HG03442 (cell line): ENCODE data around the gene KNDC1.
"Not testable (repeated sequence)": the region's sequence is repeated elsewhere in the genome, so short reads cannot be mapped to it uniquely, and the experiment has no call there.

Source experiments
- ATAC-seq: cut with Tn5 transposase; IDR thresholded peaks from one replicate; pipeline ENCODE4 v1.9.1; 2021; ENCODE audit warnings: mild to moderate bottlenecking, moderate library complexity; ENCODE audit not compliant: unreplicated experiment

The KNDC1 gene

DNA sequence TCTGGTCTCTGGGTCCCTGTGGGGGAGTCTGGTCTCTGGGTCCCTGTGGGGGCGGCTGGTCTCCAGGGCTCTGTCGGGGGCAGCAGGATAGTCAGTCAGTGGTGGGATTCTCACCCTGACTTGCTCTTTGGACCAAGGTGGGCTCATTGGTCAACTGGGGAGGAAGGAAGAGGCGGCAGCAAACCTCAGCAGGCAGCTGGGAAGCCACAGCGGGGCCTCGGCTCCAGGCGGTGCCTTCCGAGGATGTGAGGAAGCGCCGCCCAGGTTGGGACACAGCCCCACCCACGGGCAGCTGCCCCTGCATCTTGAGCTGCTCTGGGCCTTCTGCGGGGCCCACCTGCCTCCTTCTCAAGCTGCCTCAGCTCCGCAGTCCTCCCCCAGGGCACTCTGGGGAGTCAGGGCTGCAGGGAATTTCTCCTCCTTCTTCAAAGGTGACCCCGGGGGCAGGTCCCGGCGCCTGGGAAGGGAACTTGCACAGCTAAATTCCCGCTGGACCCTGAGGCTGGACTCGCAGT, 20.4 kb upstream of the KNDC1 start:
- ATAC-seq = no peak

DNA sequence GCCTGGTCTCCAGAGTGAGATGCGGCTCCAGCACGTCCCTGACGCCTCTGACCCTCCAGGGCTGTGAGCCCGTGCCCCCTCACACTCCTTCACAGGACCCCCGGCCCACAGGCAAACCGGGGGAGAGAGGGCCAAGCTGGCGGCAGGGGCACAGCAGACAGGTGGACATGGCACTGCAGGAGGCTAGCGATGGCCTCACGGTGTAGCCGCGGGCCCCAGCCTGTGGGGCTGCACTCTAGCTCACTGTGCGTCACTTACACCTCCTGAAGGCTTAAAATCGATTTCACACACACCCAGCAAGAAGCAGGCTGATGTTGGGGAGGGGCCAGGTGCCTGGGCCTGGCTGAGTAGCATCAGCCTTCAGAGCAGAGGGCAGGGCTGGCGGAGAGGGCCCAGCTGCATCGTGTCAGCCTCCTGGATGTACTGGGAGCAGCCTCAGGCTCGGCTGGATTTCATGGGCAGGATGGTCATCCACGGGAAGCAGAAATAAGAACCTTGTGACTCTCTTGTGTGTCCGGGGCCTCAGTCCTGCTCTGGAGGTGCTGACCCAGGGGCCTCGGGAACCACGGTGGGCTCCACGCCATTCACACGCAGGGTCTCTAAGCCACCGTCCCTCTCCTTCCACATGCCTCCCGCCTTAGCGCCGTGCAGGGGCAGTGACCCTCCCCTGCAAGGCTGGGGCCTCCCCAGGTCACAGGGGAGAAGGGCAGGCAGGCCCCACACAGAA, 19.4 kb upstream of the KNDC1 start:
- no peak for ATAC-seq

- no peak for ATAC-seq
Observed at GRCh38 chr10:133141144-133141957, 18.7 kb upstream of the KNDC1 start.

DNA sequence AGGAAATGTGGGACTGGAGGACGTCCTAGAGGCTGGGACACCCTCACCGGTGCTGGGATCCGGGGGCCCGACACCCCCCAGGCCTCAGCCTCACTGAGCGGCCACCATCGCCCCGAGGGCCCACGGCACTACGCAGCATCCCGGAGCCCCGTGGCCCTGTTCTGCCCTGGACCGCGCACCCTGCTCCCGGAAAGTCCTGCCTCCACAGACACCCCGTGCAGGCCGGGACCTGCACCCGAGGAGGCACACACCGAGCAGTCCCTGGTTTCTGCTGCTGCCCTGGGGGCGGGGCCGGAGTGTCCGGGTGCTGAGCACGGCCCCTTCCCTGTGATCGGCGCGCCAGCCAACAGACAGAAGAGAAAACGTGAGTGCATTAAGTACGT, 18.1 kb upstream of the KNDC1 start:
- no peak for ATAC-seq

GRCh38 chr10:133142523-133143199, 17.4 kb upstream of the KNDC1 start:
- no peak for ATAC-seq

DNA sequence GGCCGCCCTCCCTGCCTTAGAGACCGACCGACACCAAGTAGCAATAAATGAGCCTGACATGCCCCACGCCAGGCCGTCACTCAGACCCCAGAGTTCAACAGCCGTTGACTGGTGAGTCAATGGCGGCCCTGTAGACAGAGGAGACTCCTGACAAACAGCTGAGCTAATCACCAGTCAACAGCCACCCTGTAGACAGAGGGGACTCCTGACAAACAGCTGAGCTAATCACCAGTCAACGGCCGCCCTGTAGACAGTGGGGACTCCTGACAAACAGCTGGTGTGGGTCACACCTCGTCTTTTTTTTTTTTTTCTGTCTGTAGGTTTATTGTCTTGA, 16.9 kb upstream of the KNDC1 start:
- ATAC-seq = no peak

DNA sequence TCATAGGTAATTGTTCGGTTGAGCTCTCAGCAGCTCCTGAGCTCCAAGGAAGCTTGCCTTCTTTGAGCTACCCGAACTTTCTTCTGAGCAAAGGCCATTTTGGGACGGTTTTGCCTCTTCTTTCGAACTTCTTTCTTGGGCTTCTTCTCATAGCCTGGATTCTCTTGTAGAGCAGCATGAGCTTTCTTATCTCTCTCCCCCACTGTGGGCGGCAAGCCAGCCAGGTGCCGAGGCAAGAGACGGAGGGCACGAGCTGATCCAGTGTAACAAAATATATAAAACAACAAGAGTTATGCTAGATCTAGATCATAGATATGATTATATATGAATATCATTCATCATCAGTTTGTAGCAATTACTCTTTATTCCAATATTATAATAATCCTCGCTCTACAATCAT, 16.5 kb upstream of the KNDC1 start:
- no peak for ATAC-seq

GRCh38 chr10:133144771-133145170, 15.2 kb upstream of the KNDC1 start:
- no peak for ATAC-seq

GRCh38 chr10:133150226-133150625, 9.8 kb upstream of the KNDC1 start:
- ATAC-seq = no peak

- no peak for ATAC-seq
Observed at GRCh38 chr10:133150656-133151055, 9.4 kb upstream of the KNDC1 start.

GRCh38 chr10:133151071-133151470, 8.9 kb upstream of the KNDC1 start:
- ATAC-seq = not testable (repeated sequence)

DNA sequence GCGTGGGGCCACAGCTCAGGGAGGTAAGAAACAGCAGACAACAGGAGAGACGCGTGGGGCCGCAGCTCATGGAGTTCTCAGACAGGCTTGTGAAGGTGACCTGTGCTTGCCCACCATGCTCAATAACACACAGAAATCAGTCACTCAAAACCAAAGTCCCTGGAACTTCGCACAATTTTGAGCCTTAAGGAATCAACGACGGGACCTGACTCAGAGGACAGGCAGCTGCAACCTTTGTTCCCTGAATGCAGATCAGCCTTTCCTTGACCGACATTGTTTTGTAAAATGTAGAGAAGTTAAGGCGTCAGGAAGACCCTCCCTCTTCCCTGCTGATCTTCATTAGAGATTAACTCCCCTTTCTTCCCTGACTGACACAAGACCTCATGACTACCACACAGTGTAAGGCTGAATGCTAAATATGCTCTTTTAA, 8.5 kb upstream of the KNDC1 start:
- no peak for ATAC-seq

DNA sequence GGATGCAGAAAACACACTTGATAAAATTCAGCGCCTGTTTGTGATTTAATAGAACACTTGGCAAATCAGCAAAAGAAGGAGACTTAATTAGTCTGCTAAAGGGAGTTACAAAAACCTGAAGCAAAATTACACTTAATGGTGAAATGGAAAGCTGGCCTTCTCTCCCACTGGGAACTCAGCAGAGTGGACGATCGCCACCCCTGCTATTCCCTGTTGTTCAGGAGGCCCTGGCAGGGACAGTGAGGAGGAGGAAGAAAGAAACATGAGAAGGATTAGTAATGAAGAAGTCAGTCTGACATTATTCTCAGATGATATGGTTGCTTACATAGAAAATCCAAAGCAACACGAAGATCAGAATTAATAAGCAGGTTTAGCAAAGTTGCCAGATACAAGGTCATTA, 5.6 kb upstream of the KNDC1 start:
- no peak for ATAC-seq

- no peak for ATAC-seq
Observed at GRCh38 chr10:133154996-133155778, 4.8 kb upstream of the KNDC1 start.

- no peak for ATAC-seq
Observed at GRCh38 chr10:133156674-133157579, 3.1 kb upstream of the KNDC1 start.

DNA sequence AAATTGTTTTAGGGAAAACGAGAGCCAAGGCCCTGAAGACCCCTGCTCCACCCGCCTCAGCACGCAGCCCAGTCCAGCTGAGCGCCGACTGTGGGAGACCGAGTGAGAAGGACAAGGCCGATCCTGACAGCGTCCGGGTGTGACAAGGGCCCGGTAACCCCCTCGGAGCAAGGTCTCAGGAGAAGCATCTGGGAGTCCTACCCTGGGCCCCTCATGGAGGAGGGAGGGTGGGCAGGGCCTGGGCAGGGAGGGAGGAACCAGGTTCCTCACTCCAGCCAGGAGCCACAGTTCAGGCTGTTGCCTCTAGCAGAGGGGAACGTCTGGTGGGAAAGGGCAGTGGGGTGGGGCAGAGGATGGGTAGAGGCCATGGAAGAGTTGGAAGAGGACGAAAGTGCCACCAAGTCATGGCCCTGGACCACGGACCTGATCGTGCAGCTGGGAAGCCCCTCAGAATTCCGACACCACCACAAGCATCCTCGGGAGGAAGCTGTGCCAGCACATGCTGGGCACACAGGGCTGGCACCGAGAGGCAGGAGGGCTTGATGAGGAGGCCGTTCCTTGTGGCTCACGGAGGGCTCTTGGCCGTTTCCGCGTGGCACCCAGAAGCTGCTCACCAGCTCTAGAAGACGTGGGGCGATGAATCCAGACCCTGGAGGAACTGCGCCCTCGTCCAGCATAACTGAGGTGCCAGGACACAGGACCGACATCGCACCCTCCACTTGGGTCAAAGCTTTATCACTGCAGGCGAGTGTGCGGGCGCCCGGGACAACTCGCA, 2.2 kb upstream of the KNDC1 start:
- no peak for ATAC-seq

DNA sequence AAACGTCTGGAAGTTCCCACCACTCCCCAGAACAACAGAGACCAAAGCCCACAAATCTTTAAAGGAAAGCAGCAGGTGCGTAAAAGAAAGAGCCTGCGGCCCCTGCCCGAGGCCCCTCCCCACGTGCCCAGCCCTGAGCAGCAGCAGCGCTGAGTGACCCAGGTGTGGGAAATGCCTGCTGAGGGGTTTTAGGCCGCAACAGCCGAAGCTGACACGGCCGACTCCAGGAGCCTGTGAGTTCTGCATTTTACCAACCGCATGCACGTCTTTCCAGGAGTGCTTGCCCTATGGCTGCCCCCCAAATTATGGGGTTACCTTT, 1.6 kb upstream of the KNDC1 start:
- ATAC-seq = no peak

DNA sequence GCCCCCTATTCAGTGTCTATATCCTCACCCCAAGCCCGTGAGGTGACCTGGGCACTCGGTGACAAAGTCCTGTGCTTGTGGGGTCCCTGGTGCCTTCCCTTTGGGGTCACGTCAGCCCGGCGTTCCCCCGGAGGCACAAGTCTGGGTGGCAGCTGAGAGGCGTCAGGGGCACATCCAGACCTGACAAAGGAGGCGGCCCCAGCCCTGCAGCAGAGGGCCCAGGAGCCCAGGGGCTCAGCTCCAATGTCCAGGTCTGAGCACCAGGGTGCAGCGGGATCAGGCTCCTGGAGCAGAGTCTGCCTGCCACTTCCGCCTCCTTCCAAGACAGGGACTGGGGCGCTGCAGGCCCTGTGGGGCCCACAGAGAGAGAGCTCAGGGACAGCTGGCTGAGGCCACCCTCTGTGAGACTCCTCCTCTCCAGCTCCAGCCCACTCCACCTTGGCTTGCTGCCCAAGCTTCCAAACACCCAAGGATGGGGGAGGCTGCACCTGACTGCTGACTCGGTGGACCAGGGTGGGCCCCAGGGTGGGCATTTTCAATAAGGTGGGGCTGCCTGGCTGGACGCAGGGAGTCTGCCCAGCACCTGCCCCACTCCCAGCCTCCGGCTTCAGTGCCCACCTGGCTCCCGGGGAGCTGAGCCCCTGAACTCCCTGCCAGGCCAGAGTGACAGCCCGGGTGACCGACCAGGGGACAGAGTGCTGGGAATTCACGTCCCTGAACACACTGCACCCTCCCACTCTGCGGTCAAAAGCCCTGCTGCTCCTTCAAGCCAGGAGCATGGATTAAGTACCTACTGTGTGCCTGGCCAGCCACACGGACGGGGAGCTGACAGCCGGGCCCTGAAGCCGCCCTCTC, 1.0 kb upstream of the KNDC1 start:
- no peak for ATAC-seq

GRCh38 chr10:133159611-133159949, 439 bp upstream of the KNDC1 start:
- no peak for ATAC-seq
